GM21723 (cell line): Measurements from ENCODE around the gene MC4R.

ENCODE experiments used
- ATAC-seq: cut with Tn5 transposase; IDR thresholded peaks from one replicate; pipeline ENCODE4 v1.9.1; 2021; ENCODE audit warnings: mild to moderate bottlenecking, moderate library complexity; ENCODE audit not compliant: unreplicated experiment

MC4R gene

GRCh38 chr18:60329131-60329530, 43.4 kb downstream of the MC4R start:
- no peak for ATAC-seq

- ATAC-seq: no peak
Observed at GRCh38 chr18:60327880-60328279, 44.7 kb downstream of the MC4R start.

GRCh38 chr18:60322591-60322990, 50.0 kb downstream of the MC4R start:
- ATAC-seq: no peak
